Right lobe of liver (tissue), 4 donors: Measurements from ENCODE around the gene FARS2.

Experiments used
- POLR2A ChIP-seq: fragments of 450-650 bp; IDR thresholded peaks from one replicate; pipeline ENCODE4 v1.6.1; 2017; ENCODE audit warnings: antibody characterized with exemption, mild to moderate bottlenecking
- TF ChIP-seq, protein P1 (sequence below), 4 donors: fragments of 200-600 bp in 3 of 4; fragments of 450-650 bp in 1 of 4; IDR thresholded peaks; one replicate each; pipeline versions ENCODE4 v1.5.1 to v1.8.0; 2016 to 2022; ENCODE audit warnings: antibody characterized with exemption in 4 of 4, mild to moderate bottlenecking in 2 of 4
- donor health status: DM: no; HTN: no; CAD: no.
- donor health status: DM: no; HTN: no; CAD: no.
- donor health status: DM: no; HTN: yes; CAD: no.

DNA sequence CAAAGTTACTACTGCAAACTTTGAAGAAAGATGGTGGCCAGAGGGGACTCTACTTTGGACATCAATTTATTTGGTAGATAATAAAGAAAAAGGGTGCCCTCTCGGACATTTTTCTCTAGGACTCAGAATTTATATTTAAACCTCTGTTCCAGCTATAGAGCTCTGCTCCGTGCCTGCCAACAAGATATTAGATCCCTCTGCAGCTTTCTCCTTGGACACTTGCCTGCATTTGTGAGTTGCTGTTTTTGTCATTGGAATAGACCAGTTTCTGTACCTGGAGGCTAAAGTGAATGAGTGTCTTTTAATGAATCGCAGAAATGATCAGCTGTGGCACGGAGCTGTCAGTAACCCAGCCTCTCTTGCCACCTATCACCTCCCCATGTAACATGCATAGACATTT, 491.9 kb downstream of the FARS2 start:
- TF ChIP-seq, protein P1, sequence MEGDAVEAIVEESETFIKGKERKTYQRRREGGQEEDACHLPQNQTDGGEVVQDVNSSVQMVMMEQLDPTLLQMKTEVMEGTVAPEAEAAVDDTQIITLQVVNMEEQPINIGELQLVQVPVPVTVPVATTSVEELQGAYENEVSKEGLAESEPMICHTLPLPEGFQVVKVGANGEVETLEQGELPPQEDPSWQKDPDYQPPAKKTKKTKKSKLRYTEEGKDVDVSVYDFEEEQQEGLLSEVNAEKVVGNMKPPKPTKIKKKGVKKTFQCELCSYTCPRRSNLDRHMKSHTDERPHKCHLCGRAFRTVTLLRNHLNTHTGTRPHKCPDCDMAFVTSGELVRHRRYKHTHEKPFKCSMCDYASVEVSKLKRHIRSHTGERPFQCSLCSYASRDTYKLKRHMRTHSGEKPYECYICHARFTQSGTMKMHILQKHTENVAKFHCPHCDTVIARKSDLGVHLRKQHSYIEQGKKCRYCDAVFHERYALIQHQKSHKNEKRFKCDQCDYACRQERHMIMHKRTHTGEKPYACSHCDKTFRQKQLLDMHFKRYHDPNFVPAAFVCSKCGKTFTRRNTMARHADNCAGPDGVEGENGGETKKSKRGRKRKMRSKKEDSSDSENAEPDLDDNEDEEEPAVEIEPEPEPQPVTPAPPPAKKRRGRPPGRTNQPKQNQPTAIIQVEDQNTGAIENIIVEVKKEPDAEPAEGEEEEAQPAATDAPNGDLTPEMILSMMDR (IDR thresholded peaks at IDR 0.05): no peak
- no peak for TF ChIP-seq POLR2A
